HepG2 (cell line): Measurements from ENCODE around the gene CAPN8. TPM values are rescaled to one million over a fixed set of nuclear protein-coding genes. Genes with fewer than 3 reads are reported as not detected.

Experiments
- ATAC-seq: fragments of 200-7000 bp; cut with Tn5 transposase; 3 replicates; pipeline ENCODE4 v1.9.1; 2020; ENCODE audit warnings: mild to moderate bottlenecking, moderate library complexity
- BruUV-seq: library from RNA; stranded (reverse); fragments of 400-500 nt; replicated peaks from 2 replicates; lab custom pipeline; 2021; lab: Mats Ljungman, UMichigan
- CTCF ChIA-PET: fragments of 300-600 bp; formaldehyde crosslinking; extraction: SDS; loops from one replicate; lab custom pipeline; 2021; ENCODE audit warnings: low total read pairs, inconsistent platforms, low intra/inter-chr PET ratio; lab: Yijun Ruan, JAX
- POLR2A ChIA-PET: fragments of 350-600 bp; sonication (Branson Sonifier 250); formaldehyde crosslinking; loops from one replicate; lab custom pipeline; 2020; ENCODE audit warnings: antibody characterized with exemption, inconsistent platforms; lab: Yijun Ruan, JAX
- DNase-seq: peaks from one replicate; pipeline ENCODE4 v3.0.0-alpha.2; 2015; ENCODE audit warnings: low spot score
- FAIRE-seq: peaks from 3 replicates; lab custom pipeline; 2011; peaks lifted over from hg19 to GRCh38; lab: Jason Lieb, UNC
- H2AFZ ChIP-seq: one replicate; pipeline ENCODE4 v1.6.1; 2011; ENCODE audit warnings: low read length, inconsistent platforms
- H3K27ac ChIP-seq: fragments of 300-600 bp; 3 replicates; pipeline ENCODE4 v1.8.0; 2011; ENCODE audit warnings: mixed run types, mild to moderate bottlenecking, mixed read lengths, low read length, inconsistent platforms; ENCODE audit not compliant: insufficient read depth; ENCODE audit errors: extremely low read length
- H3K27me3 ChIP-seq, 2 experiments: fragments of 200-600 bp in 1 of 2; 2 replicates in 1 of 2; 3 replicates in 1 of 2; pipeline versions ENCODE4 v1.6.0 to v1.8.0; 2011; ENCODE audit warnings: low read length in 2 of 2, mild to moderate bottlenecking in 2 of 2, moderate library complexity in 2 of 2, inconsistent platforms in 1 of 2; ENCODE audit not compliant: insufficient read depth in 2 of 2, control insufficient read depth in 1 of 2
- H3K36me3 ChIP-seq, 2 experiments: fragments of 200-600 bp in 1 of 2; replicated peaks in 1 of 2; 2 replicates in 1 of 2; 3 replicates in 1 of 2; pipeline versions ENCODE4 v1.5.1 to v1.8.0; 2011; ENCODE audit warnings: low read length in 2 of 2, inconsistent platforms in 1 of 2; ENCODE audit not compliant: insufficient read depth in 2 of 2, control insufficient read depth in 1 of 2
- H3K4me1 ChIP-seq: 2 replicates; pipeline ENCODE4 v1.5.1; 2012; ENCODE audit warnings: low read length, inconsistent platforms; ENCODE audit not compliant: insufficient read depth
- H3K4me2 ChIP-seq: 2 replicates; pipeline ENCODE4 v1.6.0; 2011; ENCODE audit warnings: low read depth, low read length, inconsistent platforms
- H3K4me3 ChIP-seq, 3 experiments: fragments of 200-600 bp in 1 of 3; sonication (generic), shearing (Covaris generic) in 1 of 3; replicated peaks in 1 of 3; 2 replicates each; pipeline ENCODE4 v1.5.1; 2011 to 2016; ENCODE audit warnings: low read length in 3 of 3, inconsistent platforms in 2 of 3, low read depth in 2 of 3, mild to moderate bottlenecking in 2 of 3, control low read depth in 1 of 3, mixed read lengths in 1 of 3; ENCODE audit not compliant: insufficient read depth in 1 of 3
- H3K79me2 ChIP-seq: one replicate; pipeline ENCODE4 v1.6.1; 2011; ENCODE audit warnings: low read length, inconsistent platforms; ENCODE audit not compliant: insufficient read depth
- H3K9ac ChIP-seq: 2 replicates; pipeline ENCODE4 v1.6.0; 2011; ENCODE audit warnings: mild to moderate bottlenecking, low read depth, low read length, inconsistent platforms; ENCODE audit not compliant: insufficient read depth
- H3K9me3 ChIP-seq: 2 replicates; pipeline ENCODE4 v1.5.1; 2012; ENCODE audit warnings: mild to moderate bottlenecking, low read length
- H4K20me1 ChIP-seq: 2 replicates; pipeline ENCODE4 v1.6.0; 2011; ENCODE audit warnings: inconsistent platforms, mild to moderate bottlenecking, low read length, moderate library complexity; ENCODE audit not compliant: insufficient read depth
- ARHGAP35 ChIP-seq: sonication (generic); formaldehyde crosslinking; IDR thresholded peaks from 2 replicates; pipeline ENCODE4 v1.9.0; 2022; ENCODE audit warnings: mild to moderate bottlenecking, inconsistent platforms, moderate library complexity, missing genetic modification reagents, borderline replicate concordance
- CCDC6 ChIP-seq: sonication (generic); formaldehyde crosslinking; IDR thresholded peaks from 2 replicates; pipeline ENCODE4 v1.8.1; 2022; ENCODE audit warnings: mild to moderate bottlenecking, missing genetic modification reagents, moderate library complexity
- CEBPB ChIP-seq: IDR thresholded peaks from 2 replicates; pipeline ENCODE4 v1.6.1; 2011; ENCODE audit warnings: low read depth, low read length, improper control_type of control experiment, borderline replicate concordance
- FOXP1 ChIP-seq, 2 experiments: fragments of 450-650 bp in 1 of 2; IDR thresholded peaks; 2 replicates each; pipeline ENCODE4 v1.6.1; 2017 to 2018; ENCODE audit warnings: antibody characterized with exemption in 1 of 2
- HNF4A ChIP-seq: sonication (generic); formaldehyde crosslinking; IDR thresholded peaks from 2 replicates; pipeline ENCODE4 v1.4.0; 2020; ENCODE audit warnings: missing genetic modification reagents
- MEIS1 ChIP-seq: sonication (generic); formaldehyde crosslinking; IDR thresholded peaks from 2 replicates; pipeline ENCODE4 v1.9.0; 2021; ENCODE audit warnings: mild to moderate bottlenecking, missing genetic modification reagents, moderate library complexity, borderline replicate concordance
- SP2 ChIP-seq: sonication (generic); formaldehyde crosslinking; IDR thresholded peaks from 2 replicates; pipeline ENCODE4 v1.5.1; 2020; ENCODE audit warnings: mild to moderate bottlenecking, missing genetic modification reagents
- STAT6 ChIP-seq: sonication (generic); formaldehyde crosslinking; IDR thresholded peaks from 2 replicates; pipeline ENCODE4 v1.4.0; 2020; ENCODE audit warnings: missing genetic modification reagents, mild to moderate bottlenecking, borderline replicate concordance
- ZBTB1 ChIP-seq: sonication (generic); formaldehyde crosslinking; IDR thresholded peaks from 2 replicates; pipeline ENCODE4 v1.4.0; 2020; ENCODE audit warnings: missing genetic modification reagents, borderline replicate concordance
- ZBTB10 ChIP-seq: sonication (generic); formaldehyde crosslinking; IDR thresholded peaks from 2 replicates; pipeline ENCODE4 v1.4.0; 2020; ENCODE audit warnings: missing genetic modification reagents, borderline replicate concordance
- ZMYM2 ChIP-seq: sonication (generic); formaldehyde crosslinking; IDR thresholded peaks from 2 replicates; pipeline ENCODE4 v1.8.0; 2022; ENCODE audit warnings: mild to moderate bottlenecking, missing genetic modification reagents
- ZNF263 ChIP-seq: sonication (generic); formaldehyde crosslinking; IDR thresholded peaks from 2 replicates; pipeline ENCODE4 v1.4.0; 2020; ENCODE audit warnings: missing genetic modification reagents
- WGBS: methylation state at CpG from one replicate; pipeline ENCODE4 v1.1.6; 2017; ENCODE audit warnings: low lambda C conversion rate; 5-methylcytosine and 5-hydroxymethylcytosine counted together
- in situ Hi-C: cut with HindIII; loops from 2 replicates; pipeline ENCODE4 v1.10.0; 2017; ENCODE audit warnings: low pct_unique_long_range_greater_than_20kb; ENCODE audit not compliant: extremely low pct_ligation_motif_present
- intact Hi-C: fragments of 100-400 bp; cut with micrococcal nuclease; formaldehyde crosslinking; loops from one replicate; pipeline ENCODE4 v1.10.0; 2022; ENCODE audit not compliant: unreplicated experiment
- polyA plus RNA-seq, 8 experiments: library from polyadenylated mRNA; depleted of rRNA in 3 of 8; stranded (reverse) in 7 of 8; unstranded in 1 of 8; fragments of >200 nt; fragmentation: Illumina TruSeq in 4 of 8; extraction: Trizol in 4 of 8; gene quantifications; 2 replicates each; pipeline versions ENCODE4 v1.2.1 to v1.2.3, GENCODE V29; 2011 to 2016; ENCODE audit warnings: low read depth in 4 of 8, missing spikeins in 1 of 8, mixed read lengths in 1 of 8; ENCODE audit not compliant: insufficient read depth in 1 of 8
- total RNA-seq, 5 experiments: library from RNA; depleted of rRNA; stranded (reverse); fragments of >200 nt; fragmentation: Illumina TruSeq; extraction: Trizol; gene quantifications; 2 replicates each; pipeline ENCODE4 v1.2.3, GENCODE V29; 2016; ENCODE audit warnings: low read depth in 1 of 5

The CAPN8 gene
- total and polyA plus RNA-seq, 2 of the 13 experiments (the other 11 are each of a cell fraction or from before 2014, with no cell fraction given) = 0.20 to 0.25 TPM

GRCh38 chr1:223639331-223639749 lies 26.2 kb downstream of the CAPN8 start:
- intact Hi-C loops = no loop called here

GRCh38 chr1:223635236-223635635 lies 30.3 kb downstream of the CAPN8 start:
- Histone ChIP-seq H4K20me1 (no peaks in the 10 kb centered on the region), H3K9me3 (no peaks in the 10 kb centered on the region), H3K4me2 (no peak overlapping the region), H3K4me3 (no peak overlapping the region), H3K27ac (no peak overlapping the region), H3K36me3 (no peaks in the 10 kb centered on the region), H2AFZ (no peak overlapping the region), H3K27me3 (no peaks in the 10 kb centered on the region; a peak in 2 of 5 replicates), H3K4me1 (no peaks in the 10 kb centered on the region), H3K79me2 (no peaks in the 10 kb centered on the region), H3K9ac (no peak overlapping the region)
- WGBS = 3% methylated on average over 4 of the region's 4 CpGs
- POLR2A ChIA-PET = no interaction called here
- no peak for ATAC-seq
- CTCF ChIA-PET = no interaction called here
- FAIRE-seq = no peak
- no peak for DNase-seq
- in situ Hi-C loops (no loop called here), intact Hi-C loops (no loop called here)
- BruUV-seq = no TSS peak
- TF ChIP-seq ZNF263 (CRISPR knock-in tag) = no peak
- TF ChIP-seq FOXP1 (IDR thresholded peaks at IDR 0.05) = no peak
- TF ChIP-seq FOXP1 (CRISPR knock-in tag; IDR thresholded peaks at IDR 0.05) = no peak
- no peak for TF ChIP-seq ARHGAP35 (CRISPR knock-in tag)
- no peak for TF ChIP-seq ZBTB10 (CRISPR knock-in tag)
- no peak for TF ChIP-seq HNF4A (CRISPR knock-in tag)
- no peak for TF ChIP-seq ZBTB1 (CRISPR knock-in tag)
- TF ChIP-seq MEIS1 (CRISPR knock-in tag) = no peak
- TF ChIP-seq SP2 (CRISPR knock-in tag) = no peak
- no peak for TF ChIP-seq ZMYM2

More at GRCh38 chr1:223639331-223639749, 26.2 kb downstream of the CAPN8 start:
- no peak overlapping the region for H2AFZ ChIP-seq
- H4K20me1 ChIP-seq = no peaks in the 10 kb centered on the region
- no peak overlapping the region for H3K27ac ChIP-seq
- WGBS = 11% methylated on average over 2 of the region's 2 CpGs
- in situ Hi-C loops = no loop called here
- H3K9me3 ChIP-seq = no peaks in the 10 kb centered on the region
- DNase-seq = no peak
- peaks cover 0 to 23% of the 10 kb centered on the region in 2 experiments; a peak in 4 of 5 replicates for H3K27me3 ChIP-seq
- H3K4me1 ChIP-seq = no peaks in the 10 kb centered on the region
- H3K79me2 ChIP-seq = no peaks in the 10 kb centered on the region
- BruUV-seq = no TSS peak
- no peak overlapping the region for H3K4me3 ChIP-seq
- H3K36me3 ChIP-seq = no peaks in the 10 kb centered on the region
- ATAC-seq = no peak
- H3K4me2 ChIP-seq = no peak overlapping the region
- POLR2A ChIA-PET = no interaction called here
- no peak overlapping the region for H3K9ac ChIP-seq
- FAIRE-seq = no peak
- CTCF ChIA-PET = no interaction called here
- TF ChIP-seq CEBPB = 0 out of 2 replicates have a peak, but pooled peaks have one; percentile 6
- no peak for TF ChIP-seq CCDC6 (CRISPR knock-in tag)
- TF ChIP-seq STAT6 (CRISPR knock-in tag) = no peak
- TF ChIP-seq, all 625 proteins: peak for 1
